Measurements from ENCODE around the gene CTXND2.

- TF ChIP-seq CTCF (IDR thresholded peaks at IDR 0.05), result no peak
- TF ChIP-seq POLR2AphosphoS5 (IDR thresholded peaks at IDR 0.05), result no peak
- TF ChIP-seq POLR2A (IDR thresholded peaks at IDR 0.05), result no peak
Measured at GRCh38 chr1:150905301-150905700, 18.4 kb downstream of the CTXND2 start.
